PC-9 (cell line): Measurements from ENCODE around the gene C1QBP.

ENCODE experiments used
- CTCF ChIP-seq: fragments of 200-600 bp; sonication (generic); conservative IDR thresholded peaks from 2 replicates; pipeline ENCODE4 v1.6.1; 2017; ENCODE audit warnings: mixed run types, antibody characterized with exemption, mild to moderate bottlenecking, moderate library complexity
- EZH2 ChIP-seq: fragments of 200-600 bp; sonication (generic); IDR thresholded peaks from 2 replicates; pipeline ENCODE4 v1.8.0; 2017; ENCODE audit warnings: antibody characterized with exemption, low read depth

DNA sequence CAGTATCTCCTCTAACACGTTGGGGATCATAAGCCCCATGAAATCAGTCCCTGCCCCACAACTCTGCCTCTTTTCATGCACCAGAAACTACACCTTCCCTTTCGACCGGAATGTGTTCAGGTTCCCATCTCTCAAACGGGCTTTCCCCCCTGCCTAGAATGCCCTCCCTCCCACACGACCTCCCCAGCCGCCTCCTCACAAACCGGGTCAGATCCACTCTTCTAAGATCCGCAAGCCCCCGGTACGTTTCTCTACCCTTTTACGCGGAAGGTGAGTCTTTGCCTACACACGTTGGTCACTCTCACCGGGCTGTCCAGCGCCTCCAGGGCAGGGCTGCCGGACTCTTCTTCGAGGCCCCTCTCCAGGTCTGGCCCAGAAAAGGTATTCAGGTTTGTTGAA is 29.1 kb upstream of the C1QBP start:
- no peak for TF ChIP-seq CTCF
- no peak for TF ChIP-seq EZH2
